GM15510 (cell line): Measurements from ENCODE around the gene MYH7B.

ENCODE experiments used
- POLR2A ChIP-seq: IDR thresholded peaks from 3 replicates; pipeline ENCODE4 v1.6.1; 2011; ENCODE audit warnings: borderline replicate concordance; ENCODE audit not compliant: insufficient read length; ENCODE audit errors: extremely low read depth

The MYH7B gene

DNA sequence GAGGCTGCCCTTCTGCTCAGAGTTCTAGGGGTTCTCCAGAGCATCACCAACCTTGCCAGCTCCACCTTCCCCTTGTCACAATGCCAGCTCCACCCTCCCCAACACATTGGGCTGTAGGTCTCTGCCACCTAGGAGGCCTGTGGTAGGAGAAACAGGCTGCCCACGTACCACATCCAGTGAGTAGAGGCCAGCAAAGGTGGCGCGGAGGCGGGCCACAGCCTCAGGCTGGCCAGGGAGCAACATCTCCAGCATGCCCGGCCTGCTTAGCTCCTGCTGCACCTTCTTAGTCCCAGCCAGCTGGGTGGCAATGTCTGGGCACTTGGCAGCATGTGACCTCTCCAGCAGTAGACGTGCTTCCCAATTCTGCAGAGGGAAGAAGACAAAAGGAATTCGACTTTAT lies 23.9 kb upstream of the MYH7B start:
- TF ChIP-seq POLR2A, result no peak

- no peak for TF ChIP-seq POLR2A
These were observed 17.1 kb upstream of the MYH7B start for GRCh38 chr20:34938466-34939163.

DNA sequence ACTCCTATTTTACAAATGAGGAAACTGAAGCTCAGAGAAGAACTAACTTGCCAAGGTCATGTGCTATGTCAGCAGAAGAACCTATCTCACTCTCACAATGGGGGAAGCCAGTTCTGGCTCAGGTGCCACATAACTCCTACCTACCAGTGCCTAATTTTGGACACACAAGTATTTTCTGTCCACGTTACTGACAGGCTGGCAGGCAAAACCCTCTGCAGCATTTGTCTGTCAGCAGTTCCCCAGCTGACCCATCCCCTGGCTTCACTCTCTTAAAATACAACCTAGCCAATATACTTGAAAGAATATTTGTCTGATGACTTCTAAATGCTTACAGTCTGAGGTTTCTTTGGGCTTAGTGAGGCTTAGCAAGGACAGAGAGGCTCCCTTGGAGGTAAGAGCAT lies 15.6 kb upstream of the MYH7B start:
- no peak for TF ChIP-seq POLR2A

DNA sequence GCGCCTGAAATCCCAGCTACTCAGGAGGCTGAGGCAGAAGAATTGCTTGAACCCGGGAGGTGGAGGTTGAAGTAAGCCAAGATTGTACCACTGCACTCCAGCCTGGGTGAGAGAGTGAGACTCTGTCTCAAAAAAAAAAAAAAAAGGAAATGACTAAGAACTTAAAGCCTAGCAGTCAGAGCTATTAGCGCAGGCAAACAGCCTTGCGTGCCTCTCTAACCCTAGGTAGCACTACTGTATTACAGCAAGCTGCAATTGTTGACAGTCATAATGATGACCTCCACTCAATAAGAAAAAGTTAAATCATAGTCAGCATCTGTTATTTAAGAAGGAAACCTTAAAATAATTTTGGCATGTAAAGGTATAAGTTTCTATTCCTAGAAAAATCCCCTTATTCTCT lies 14.4 kb upstream of the MYH7B start:
- TF ChIP-seq POLR2A, result no peak

- TF ChIP-seq POLR2A, result no peak
These were observed 13.4 kb upstream of the MYH7B start for GRCh38 chr20:34942301-34942700.

- no peak for TF ChIP-seq POLR2A
These were observed 11.7 kb upstream of the MYH7B start for GRCh38 chr20:34943808-34944567.

- no peak for TF ChIP-seq POLR2A
These were observed 10.2 kb upstream of the MYH7B start for GRCh38 chr20:34945315-34946077.

DNA sequence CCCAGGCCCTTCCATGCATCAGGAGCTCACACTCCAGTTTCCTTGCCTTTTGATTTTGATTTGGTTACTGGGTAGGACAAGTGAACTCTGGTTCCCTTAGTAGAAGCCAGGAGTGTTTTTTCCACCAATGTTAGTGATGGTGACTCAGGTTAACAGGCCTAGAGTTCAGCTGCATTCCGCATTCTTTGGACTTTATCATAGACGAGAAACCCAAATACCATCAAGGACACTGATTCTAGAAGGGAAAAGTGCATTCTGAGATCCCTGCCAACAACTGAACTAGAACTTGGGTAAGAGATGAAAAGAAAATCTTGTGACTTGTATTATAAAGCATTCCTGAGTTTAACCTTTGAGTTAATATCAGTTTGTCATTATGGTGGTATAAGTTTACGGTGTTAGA lies 9.0 kb upstream of the MYH7B start:
- no peak for TF ChIP-seq POLR2A

GRCh38 chr20:34947336-34947735 lies 8.3 kb upstream of the MYH7B start:
- TF ChIP-seq POLR2A, result no peak

DNA sequence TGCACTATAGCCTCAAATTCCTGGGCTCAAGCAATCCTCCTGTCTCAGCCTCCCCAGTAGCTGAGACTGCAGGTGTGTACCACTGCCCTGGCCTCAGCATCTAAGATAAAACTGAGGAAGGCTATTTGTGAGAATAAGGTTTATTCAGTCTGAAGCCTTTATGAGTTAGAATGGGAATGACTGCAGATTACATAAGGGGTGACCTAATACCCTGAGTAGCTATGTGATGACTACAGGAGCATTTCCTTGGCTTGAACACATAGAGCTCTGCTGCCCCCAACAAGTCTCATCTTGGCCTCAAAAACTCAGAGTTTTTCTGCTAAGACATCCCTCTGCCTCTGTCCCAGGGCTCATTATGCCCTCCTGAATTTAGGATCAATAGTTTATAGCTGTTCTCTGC lies 7.6 kb upstream of the MYH7B start:
- TF ChIP-seq POLR2A, result no peak

- no peak for TF ChIP-seq POLR2A
These were observed 6.5 kb upstream of the MYH7B start for GRCh38 chr20:34949120-34949519.

- no peak for TF ChIP-seq POLR2A
These were observed 4.4 kb upstream of the MYH7B start for GRCh38 chr20:34951252-34951651.

DNA sequence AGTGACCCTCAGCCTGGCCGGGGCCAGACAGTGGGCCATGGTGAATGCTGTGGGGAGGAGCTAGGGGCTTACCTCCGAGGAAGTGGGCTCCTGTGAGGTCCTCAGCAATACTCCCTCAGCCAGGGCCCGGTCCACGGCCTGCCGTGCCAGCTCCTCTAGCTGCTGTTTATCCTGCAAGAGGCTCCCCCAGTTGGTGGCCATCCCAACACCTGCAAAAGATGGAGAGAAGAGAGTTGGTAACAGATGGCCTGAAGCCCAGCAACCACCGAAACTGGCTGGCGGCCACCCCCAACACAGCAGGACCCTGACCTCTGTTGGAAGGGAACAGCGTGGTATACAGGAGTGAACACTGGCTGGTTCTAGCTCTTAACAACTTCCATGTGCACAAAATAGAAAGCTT lies 4.0 kb upstream of the MYH7B start:
- no peak for TF ChIP-seq POLR2A

- no peak for TF ChIP-seq POLR2A
These were observed 3.0 kb upstream of the MYH7B start for GRCh38 chr20:34952671-34953070.

DNA sequence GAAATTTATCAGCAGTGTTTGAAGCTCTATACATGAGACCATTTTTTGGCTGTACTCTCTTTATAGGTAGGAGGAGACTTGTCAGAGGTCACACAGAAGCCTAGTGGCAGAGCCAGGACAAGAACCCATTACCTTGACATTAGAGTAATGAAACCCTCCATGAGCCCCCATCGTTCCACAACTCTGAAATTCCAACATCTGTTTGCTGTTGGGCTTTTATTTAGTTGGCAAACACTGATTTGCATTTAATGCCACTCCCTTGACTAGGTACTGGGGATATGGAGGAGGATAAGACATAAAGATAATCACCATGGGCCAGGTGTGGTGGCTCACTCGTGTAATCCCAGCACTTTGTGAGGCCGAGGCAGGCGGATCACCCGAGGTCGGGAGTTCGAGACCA lies 1.7 kb upstream of the MYH7B start:
- TF ChIP-seq POLR2A, result no peak

DNA sequence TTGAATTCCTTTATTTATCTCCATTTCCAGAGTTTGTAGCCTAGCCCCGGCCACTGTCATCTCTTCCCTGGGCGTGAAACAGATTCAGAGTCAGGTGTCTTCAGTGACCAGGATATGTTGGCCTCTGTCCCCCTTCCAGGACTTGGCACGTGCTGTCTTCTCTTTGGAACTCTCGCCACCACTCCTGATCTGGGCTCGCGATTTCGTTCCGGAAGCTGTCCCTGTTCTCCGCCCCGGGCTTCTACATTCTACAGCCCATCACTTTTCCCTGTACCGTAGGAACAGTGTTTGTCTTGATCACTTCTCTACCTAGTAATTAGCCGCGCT lies 801 bp upstream of the MYH7B start:
- TF ChIP-seq POLR2A, result no peak
